H1 (cell line): ENCODE data around the gene CAST. TPM values are rescaled to one million over a fixed set of nuclear protein-coding genes. Genes with fewer than 3 reads are reported as not detected.

ENCODE experiments used
- CTCF ChIA-PET: fragments of 300-600 bp; sonication (Branson Sonifier 250); formaldehyde crosslinking; loops from one replicate; lab custom pipeline; 2021; ENCODE audit not compliant: partially characterized antibody; lab: Charles Lee
- POLR2A ChIA-PET: fragments of 300-600 bp; sonication (Branson Sonifier 250); formaldehyde crosslinking; loops from one replicate; lab custom pipeline; 2021; ENCODE audit warnings: inconsistent platforms; ENCODE audit not compliant: partially characterized antibody; lab: Charles Lee
- DNase-seq, 2 experiments: peaks; one replicate each; pipeline versions ENCODE4 v3.0.0 to v3.0.0-alpha.2; 2010 to 2022; ENCODE audit warnings: low spot score in 2 of 2, low read depth in 1 of 2, mixed read lengths in 1 of 2
- FAIRE-seq: peaks from 2 replicates; lab custom pipeline; 2011; peaks lifted over from hg19 to GRCh38; lab: Jason Lieb, UNC
- H2AFZ ChIP-seq: 2 replicates; pipeline ENCODE4 v1.8.1; 2012; ENCODE audit warnings: low read length, inconsistent platforms
- H2AK5ac ChIP-seq: 2 replicates; pipeline ENCODE4 v1.6.1; 2013; ENCODE audit warnings: low read depth, low read length
- H2BK120ac ChIP-seq: replicated peaks from 2 replicates; pipeline ENCODE3; 2013; ENCODE audit warnings: low read depth, low read length, inconsistent platforms
- H2BK12ac ChIP-seq: 2 replicates; pipeline ENCODE4 v1.6.1; 2013; ENCODE audit warnings: low read depth, low read length
- H2BK15ac ChIP-seq: 2 replicates; pipeline ENCODE4 v1.6.1; 2013; ENCODE audit warnings: low read length
- H2BK20ac ChIP-seq: 2 replicates; pipeline ENCODE4 v1.6.1; 2013; ENCODE audit warnings: low read length
- H2BK5ac ChIP-seq: 2 replicates; pipeline ENCODE4 v1.6.1; 2013; ENCODE audit warnings: low read depth, low read length
- H3K14ac ChIP-seq: 2 replicates; pipeline ENCODE4 v1.6.1; 2013; ENCODE audit warnings: inconsistent platforms; ENCODE audit not compliant: insufficient read length
- H3K18ac ChIP-seq: 2 replicates; pipeline ENCODE4 v1.6.1; 2013; ENCODE audit warnings: low read length; ENCODE audit errors: extremely low read depth
- H3K23ac ChIP-seq: 2 replicates; pipeline ENCODE4 v1.6.1; 2013; ENCODE audit warnings: inconsistent platforms; ENCODE audit not compliant: insufficient read length
- H3K23me2 ChIP-seq: 2 replicates; pipeline ENCODE4 v1.6.1; 2013; ENCODE audit warnings: low read depth, low read length
- H3K27ac ChIP-seq: 2 replicates; pipeline ENCODE4 v1.6.1; 2011; ENCODE audit warnings: low read depth, low read length, inconsistent platforms
- H3K27me3 ChIP-seq, 4 experiments: replicated peaks in 1 of 4; 1 replicate in 1 of 4; 2 replicates in 3 of 4; pipeline versions ENCODE4 v1.6.1 to v1.8.1; 2011 to 2013; ENCODE audit warnings: low read length in 3 of 4, mild to moderate bottlenecking in 3 of 4, inconsistent platforms in 2 of 4, mixed read lengths in 2 of 4, moderate library complexity in 1 of 4; ENCODE audit not compliant: control insufficient read depth in 3 of 4, insufficient read depth in 3 of 4; ENCODE audit errors: extremely low read depth in 1 of 4
- H3K36me3 ChIP-seq, 4 experiments: 2 replicates each; pipeline versions ENCODE4 v1.6.1 to v1.8.1; 2011 to 2013; ENCODE audit warnings: mild to moderate bottlenecking in 4 of 4, low read length in 3 of 4, moderate library complexity in 2 of 4, control low read depth in 1 of 4, inconsistent platforms in 1 of 4; ENCODE audit not compliant: insufficient read depth in 4 of 4, control insufficient read depth in 2 of 4
- H3K4ac ChIP-seq: replicated peaks from 2 replicates; pipeline ENCODE3; 2013; ENCODE audit warnings: low read length, low read depth, mixed read lengths, inconsistent platforms; ENCODE audit not compliant: insufficient read length
- H3K4me1 ChIP-seq, 4 experiments: replicated peaks in 1 of 4; 1 replicate in 1 of 4; 2 replicates in 3 of 4; pipeline versions ENCODE4 v1.6.1 to v1.8.1; 2011 to 2013; ENCODE audit warnings: low read length in 3 of 4, inconsistent platforms in 2 of 4, mixed read lengths in 1 of 4; ENCODE audit not compliant: insufficient read depth in 4 of 4, control insufficient read depth in 3 of 4
- H3K4me2 ChIP-seq, 2 experiments: 2 replicates each; pipeline versions ENCODE4 v1.6.1 to v1.8.1; 2011 to 2013; ENCODE audit warnings: low read depth in 2 of 2, low read length in 2 of 2, control low read depth in 1 of 2, inconsistent platforms in 1 of 2, mild to moderate bottlenecking in 1 of 2; ENCODE audit not compliant: insufficient read depth in 1 of 2
- H3K4me3 ChIP-seq, 4 experiments: fragments of 200-600, 300-600 bp in 1 of 4; sonication (generic), shearing (Covaris generic), sonication (Bioruptor Twin) in 1 of 4; 2 replicates each; pipeline versions ENCODE4 v1.5.1 to v1.8.1; 2011 to 2016; ENCODE audit warnings: low read length in 4 of 4, low read depth in 3 of 4, control low read depth in 2 of 4, inconsistent platforms in 2 of 4, mild to moderate bottlenecking in 2 of 4, mixed read lengths in 1 of 4, moderate library complexity in 1 of 4; ENCODE audit not compliant: insufficient read depth in 2 of 4; ENCODE audit errors: extremely low read depth in 1 of 4
- H3K56ac ChIP-seq: replicated peaks from 2 replicates; pipeline ENCODE3; 2013; ENCODE audit warnings: low read depth, mild to moderate bottlenecking, mixed read lengths, low read length, inconsistent platforms; ENCODE audit not compliant: insufficient read length
- H3K79me1 ChIP-seq: 2 replicates; pipeline ENCODE4 v1.6.1; 2013; ENCODE audit warnings: low read depth, low read length, control low read depth
- H3K79me2 ChIP-seq, 2 experiments: 2 replicates each; pipeline versions ENCODE4 v1.6.1 to v1.8.1; 2012 to 2013; ENCODE audit warnings: low read length in 2 of 2, mild to moderate bottlenecking in 2 of 2, inconsistent platforms in 1 of 2; ENCODE audit not compliant: insufficient read depth in 2 of 2, control insufficient read depth in 1 of 2
- H3K9ac ChIP-seq, 4 experiments: replicated peaks in 1 of 4; 1 replicate in 1 of 4; 2 replicates in 3 of 4; pipeline versions ENCODE4 v1.6.1 to v1.8.1; 2011 to 2013; ENCODE audit warnings: low read depth in 3 of 4, low read length in 3 of 4, control low read depth in 2 of 4, mild to moderate bottlenecking in 2 of 4, moderate library complexity in 2 of 4, inconsistent platforms in 1 of 4; ENCODE audit errors: extremely low read depth in 1 of 4
- H3K9me3 ChIP-seq, 2 experiments: 2 replicates each; pipeline versions ENCODE4 v1.6.1 to v1.8.1; 2012 to 2013; ENCODE audit warnings: mild to moderate bottlenecking in 2 of 2, moderate library complexity in 2 of 2, control low read depth in 1 of 2, inconsistent platforms in 1 of 2, low read depth in 1 of 2, low read length in 1 of 2, mixed read lengths in 1 of 2; ENCODE audit not compliant: insufficient read depth in 2 of 2
- H4K20me1 ChIP-seq, 2 experiments: replicated peaks in 1 of 2; 2 replicates each; pipeline versions ENCODE3 to v1.8.1; 2011 to 2013; ENCODE audit warnings: inconsistent platforms in 2 of 2, low read length in 2 of 2, mild to moderate bottlenecking in 1 of 2; ENCODE audit not compliant: insufficient read depth in 2 of 2, control insufficient read depth in 1 of 2
- H4K5ac ChIP-seq: 2 replicates; pipeline ENCODE4 v1.6.1; 2013; ENCODE audit warnings: low read length, low read depth, mixed read lengths, inconsistent platforms; ENCODE audit not compliant: insufficient read length
- H4K8ac ChIP-seq: 2 replicates; pipeline ENCODE4 v1.8.0; 2013; ENCODE audit warnings: mild to moderate bottlenecking, moderate library complexity, low read length, inconsistent platforms; ENCODE audit not compliant: insufficient read depth; ENCODE audit errors: extremely low read depth
- H4K91ac ChIP-seq: replicated peaks from 2 replicates; pipeline ENCODE3; 2013; ENCODE audit warnings: low read length, mixed read lengths, inconsistent platforms; ENCODE audit not compliant: insufficient read length
- NANOG ChIP-seq: IDR thresholded peaks from 2 replicates; pipeline ENCODE4 v1.6.1; 2011; ENCODE audit warnings: low read length, low read depth, mild to moderate bottlenecking, inconsistent platforms; ENCODE audit not compliant: insufficient read depth, poor library complexity, severe bottlenecking
- RBBP5 ChIP-seq: IDR thresholded peaks from 2 replicates; pipeline ENCODE4 v1.7.1; 2012; ENCODE audit warnings: low read depth, mild to moderate bottlenecking, inconsistent platforms, low read length, moderate library complexity, borderline replicate concordance
- SIRT6 ChIP-seq: IDR thresholded peaks from one replicate; pipeline ENCODE4 v1.7.1; 2012; ENCODE audit warnings: low read length, inconsistent platforms
- SUZ12 ChIP-seq: fragments of 200-600 bp; sonication (generic); IDR thresholded peaks from 2 replicates; pipeline ENCODE4 v1.6.1; 2012; ENCODE audit warnings: mild to moderate bottlenecking, inconsistent platforms, low read length, moderate library complexity, mixed read lengths
- TEAD4 ChIP-seq: IDR thresholded peaks from 2 replicates; pipeline ENCODE4 v1.6.1; 2012; ENCODE audit warnings: low read depth, low read length, inconsistent platforms, mixed read lengths
- WGBS, 2 experiments: shearing (Covaris generic) in 1 of 2; methylation state at CpG; one replicate each; pipeline versions ENCODE4 v1.1.6 to v1.1.7; 2013 to 2015; ENCODE audit warnings: low lambda C conversion rate in 2 of 2, mixed read lengths in 2 of 2, inconsistent platforms in 1 of 2, low coverage in 1 of 2, missing lambda C conversion rate in 1 of 2; ENCODE audit not compliant: insufficient replicate concordance in 2 of 2, insufficient coverage in 1 of 2, insufficient read length in 1 of 2; ENCODE audit errors: extremely low coverage in 1 of 2, missing lambda C conversion rate in 1 of 2; 5-methylcytosine and 5-hydroxymethylcytosine counted together
- polyA plus RNA-seq, 7 experiments: library from polyadenylated mRNA; depleted of rRNA in 3 of 7; stranded (reverse) in 5 of 7; unstranded in 2 of 7; fragments of >200 nt in 5 of 7; fragments of 200-250 nt in 2 of 7; gene quantifications; 1 replicate in 5 of 7; 2 replicates in 1 of 7; 4 replicates in 1 of 7; pipeline versions ENCODE4 v1.2.1 to v1.2.3, GENCODE V29; 2011 to 2013; ENCODE audit warnings: missing spikeins in 2 of 7, mixed read lengths in 2 of 7
- total RNA-seq: library from RNA; stranded (reverse); fragmentation: NEBNext Ultra II Directional; extraction: Animal tissue kit (Norgen Biotek cat#: 25700); gene quantifications from 2 replicates; pipeline ENCODE4 v1.2.1, GENCODE V29; 2021
- TF ChIP-seq, protein P1 (sequence below): IDR thresholded peaks from 2 replicates; pipeline ENCODE4 v1.6.1; 2011; ENCODE audit warnings: low read length, improper control_type of control experiment
- TF ChIP-seq, protein P2 (sequence below): IDR thresholded peaks from 2 replicates; pipeline ENCODE4 v1.6.1; 2012; ENCODE audit warnings: low read length, inconsistent platforms

The CAST gene
- total and polyA plus RNA-seq, 2 of the 8 experiments (the other 6 are each of a cell fraction or from before 2014, with no cell fraction given): 9.0 to 48.2 TPM

GRCh38 chr5:96771395-96771794, 109.2 kb downstream of the CAST start:
- Histone ChIP-seq H3K79me2 (no peaks in the 10 kb centered on the region), H2BK120ac (no peak overlapping the region), H3K4ac (no peak overlapping the region), H3K79me1 (no peaks in the 10 kb centered on the region), H2BK20ac (no peak overlapping the region), H3K9ac (no peak overlapping the region), H4K5ac (no peak overlapping the region), H4K8ac (no peak overlapping the region), H3K23ac (no peak overlapping the region), H3K18ac (no peak overlapping the region), H3K4me2 (no peak overlapping the region), H3K14ac (no peak overlapping the region), H3K4me1 (no peaks in the 10 kb centered on the region), H3K27ac (no peak overlapping the region), H2BK15ac (no peak overlapping the region), H2AFZ (no peak overlapping the region), H3K9me3 (no peaks in the 10 kb centered on the region), H2BK5ac (no peak overlapping the region), H3K4me3 (no peak overlapping the region), H4K91ac (no peak overlapping the region), H3K36me3 (peaks cover 0 to 9% (median 6%) of the 10 kb centered on the region in 4 experiments; a peak in 5 of 8 replicates), H2AK5ac (no peak overlapping the region), H3K56ac (no peak overlapping the region), H3K27me3 (no peaks in the 10 kb centered on the region)
- 80% methylated on average over 1 of the region's 1 CpG; no CpG with 5 or more reads in 1 of the 2 experiments for WGBS, 2 experiments
- POLR2A ChIA-PET: no interaction called here
- CTCF ChIA-PET: no interaction called here
- FAIRE-seq (no peak), DNase-seq (no peak)
- TF ChIP-seq, protein P1, sequence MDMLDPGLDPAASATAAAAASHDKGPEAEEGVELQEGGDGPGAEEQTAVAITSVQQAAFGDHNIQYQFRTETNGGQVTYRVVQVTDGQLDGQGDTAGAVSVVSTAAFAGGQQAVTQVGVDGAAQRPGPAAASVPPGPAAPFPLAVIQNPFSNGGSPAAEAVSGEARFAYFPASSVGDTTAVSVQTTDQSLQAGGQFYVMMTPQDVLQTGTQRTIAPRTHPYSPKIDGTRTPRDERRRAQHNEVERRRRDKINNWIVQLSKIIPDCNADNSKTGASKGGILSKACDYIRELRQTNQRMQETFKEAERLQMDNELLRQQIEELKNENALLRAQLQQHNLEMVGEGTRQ: no peak
- TF ChIP-seq SUZ12 (no peak), RBBP5 (no peak), TEAD4 (no peak), NANOG (no peak), SIRT6 (no peak)
- TF ChIP-seq, protein P2, sequence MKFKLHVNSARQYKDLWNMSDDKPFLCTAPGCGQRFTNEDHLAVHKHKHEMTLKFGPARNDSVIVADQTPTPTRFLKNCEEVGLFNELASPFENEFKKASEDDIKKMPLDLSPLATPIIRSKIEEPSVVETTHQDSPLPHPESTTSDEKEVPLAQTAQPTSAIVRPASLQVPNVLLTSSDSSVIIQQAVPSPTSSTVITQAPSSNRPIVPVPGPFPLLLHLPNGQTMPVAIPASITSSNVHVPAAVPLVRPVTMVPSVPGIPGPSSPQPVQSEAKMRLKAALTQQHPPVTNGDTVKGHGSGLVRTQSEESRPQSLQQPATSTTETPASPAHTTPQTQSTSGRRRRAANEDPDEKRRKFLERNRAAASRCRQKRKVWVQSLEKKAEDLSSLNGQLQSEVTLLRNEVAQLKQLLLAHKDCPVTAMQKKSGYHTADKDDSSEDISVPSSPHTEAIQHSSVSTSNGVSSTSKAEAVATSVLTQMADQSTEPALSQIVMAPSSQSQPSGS: no peak
- TF ChIP-seq, all 59 proteins: peak for 0
- no peaks in the 10 kb centered on the region for H3K23me2 ChIP-seq
- H4K20me1 ChIP-seq: no peaks in the 10 kb centered on the region
- no peak overlapping the region for H2BK12ac ChIP-seq
